Measurements from ENCODE around the gene HYCC1. TPM values are rescaled to one million over a fixed set of nuclear protein-coding genes. Genes with fewer than 3 reads are reported as not detected.

The HYCC1 gene
- total RNA-seq, 1 experiment from 2014 or later = 52.3 TPM

GRCh38 chr7:22969010-22969431 is 44.9 kb downstream of the HYCC1 start:
- Histone ChIP-seq H3K36me3 (ENCODE audit: control insufficient read depth, insufficient read depth, low read length) (no peaks in the 10 kb centered on the region), H3K4me1 (ENCODE audit: control insufficient read depth, insufficient read depth, low read length) (no peaks in the 10 kb centered on the region), H3K27ac (ENCODE audit: low read length) (no peak overlapping the region), H3K27me3 (ENCODE audit: control insufficient read depth, insufficient read depth, low read length) (no peaks in the 10 kb centered on the region), H3K4me3 (ENCODE audit: low read depth in 2 of 2, low read length in 2 of 2) (no peak overlapping the region), H3K9me3 (ENCODE audit: control insufficient read depth, insufficient read depth, low read depth, low read length) (no peaks in the 10 kb centered on the region)
- DNase-seq (ENCODE audit: low read depth, low spot score) (no peak), ATAC-seq (no peak)
- ChIA-PET POLR2A (no interaction called here), CTCF (interaction anchor here (1.1 kb wide), 1 partner anchor 17 kb away, joined by 4 read pairs; no protein-coding TSS in a partner anchor)
- intact Hi-C loops (cut with micrococcal nuclease; ENCODE audit: unreplicated experiment) = no loop called here
- in situ Hi-C loops (cut with HindIII; ENCODE audit: low pct_unique_long_range_greater_than_20kb, low sequenced_read_pairs) = no loop called here
- no peak for TF ChIP-seq CTCF (IDR thresholded peaks at IDR 0.05)
- no peak for TF ChIP-seq SIN3A (IDR thresholded peaks at IDR 0.05; ENCODE audit: borderline replicate concordance, insufficient read depth, low read depth, low read length)
- TF ChIP-seq TCF7L2 (IDR thresholded peaks at IDR 0.05; ENCODE audit: low read depth, low read length) = no peak
- no peak for TF ChIP-seq POLR2AphosphoS5 (IDR thresholded peaks at IDR 0.05; ENCODE audit: low read depth, low read length)
- no peak for TF ChIP-seq REST (IDR thresholded peaks at IDR 0.05; ENCODE audit: insufficient read depth in 1 of 2, low read depth in 2 of 2, low read length in 1 of 2)
- no TSS peak for BruUV-seq (replicated peaks)

Other genes starting within 250 kb of the HYCC1 start
- gene TOMM7, start 191.3 kb downstream of the HYCC1 start, total RNA-seq (2021; ENCODE audit: unreplicated experiment) = 295 TPM
- gene KLHL7, start 91.7 kb upstream of the HYCC1 start, total RNA-seq (2021; ENCODE audit: unreplicated experiment) = 33.8 TPM
- gene NUP42, start 167.9 kb upstream of the HYCC1 start, total RNA-seq (2021; ENCODE audit: unreplicated experiment) = 30.3 TPM
- 2.1 TPM for gene GPNMB, start 232.6 kb upstream of the HYCC1 start, total RNA-seq (2021; ENCODE audit: unreplicated experiment)

Data from Panc1 (cell line).